CD14-positive monocyte (primary cell): ENCODE results near the gene FAM181B. TPM values are rescaled to one million over a fixed set of nuclear protein-coding genes. Genes with fewer than 3 reads are reported as not detected.
A peak's percentile ranks its signal among the peaks of the same experiment; 100 is the strongest.

Experiments used
- DNase-seq, 3 donors: peaks; one replicate each; pipeline ENCODE4 v3.0.0-alpha.2; 2011 to 2022
- H2AFZ ChIP-seq: 2 replicates; pipeline ENCODE4 v1.6.0; 2012; ENCODE audit warnings: mild to moderate bottlenecking, low read depth, low read length, inconsistent platforms; ENCODE audit not compliant: insufficient read depth, poor library complexity, severe bottlenecking
- H3K27ac ChIP-seq, 2 donors: 1 replicate in 1 of 2; 2 replicates in 1 of 2; pipeline ENCODE4 v1.5.1; 2012 to 2013; ENCODE audit warnings: low read length in 2 of 2, control low read depth in 1 of 2, inconsistent platforms in 1 of 2, low read depth in 1 of 2, mild to moderate bottlenecking in 1 of 2
- H3K27me3 ChIP-seq, 2 donors: one replicate each; pipeline versions ENCODE4 v1.6.0 to v1.6.1; 2011 to 2013; ENCODE audit warnings: low read length in 2 of 2; ENCODE audit not compliant: control insufficient read depth in 2 of 2, insufficient read depth in 2 of 2
- H3K36me3 ChIP-seq, 2 donors: replicated peaks in 1 of 2; 1 replicate in 1 of 2; 2 replicates in 1 of 2; pipeline versions ENCODE4 v1.5.1 to v1.6.1; 2012 to 2013; ENCODE audit warnings: low read length in 2 of 2, control low read depth in 1 of 2, inconsistent platforms in 1 of 2, mild to moderate bottlenecking in 1 of 2; ENCODE audit not compliant: insufficient read depth in 2 of 2, control insufficient read depth in 1 of 2
- H3K4me1 ChIP-seq, 2 donors: 1 replicate in 1 of 2; 2 replicates in 1 of 2; pipeline versions ENCODE4 v1.5.1 to v1.6.1; 2012 to 2013; ENCODE audit warnings: low read length in 2 of 2, control low read depth in 1 of 2, inconsistent platforms in 1 of 2, mild to moderate bottlenecking in 1 of 2, moderate library complexity in 1 of 2; ENCODE audit not compliant: insufficient read depth in 2 of 2, control insufficient read depth in 1 of 2
- H3K4me2 ChIP-seq: replicated peaks from 2 replicates; pipeline ENCODE3; 2012; ENCODE audit warnings: low read length, moderate library complexity, mild to moderate bottlenecking; ENCODE audit not compliant: poor library complexity, severe bottlenecking; ENCODE audit errors: extremely low read depth
- H3K4me3 ChIP-seq, 3 experiments: fragments of 200-600 bp in 1 of 3; sonication (generic) in 1 of 3; replicated peaks in 1 of 3; 1 replicate in 2 of 3; 2 replicates in 1 of 3; pipeline ENCODE4 v1.5.1; 2011 to 2013; ENCODE audit warnings: low read length in 3 of 3, mild to moderate bottlenecking in 3 of 3, control low read depth in 2 of 3, low read depth in 2 of 3, inconsistent platforms in 1 of 3, moderate library complexity in 1 of 3
- H3K79me2 ChIP-seq: 2 replicates; pipeline ENCODE4 v1.6.0; 2012; ENCODE audit warnings: mild to moderate bottlenecking, control low read depth, inconsistent platforms, low read length, moderate library complexity; ENCODE audit not compliant: insufficient read depth
- H3K9ac ChIP-seq: 2 replicates; pipeline ENCODE4 v1.6.0; 2017; ENCODE audit warnings: low read length, mild to moderate bottlenecking; ENCODE audit not compliant: insufficient read depth, poor library complexity, severe bottlenecking
- H3K9me3 ChIP-seq, 2 donors: replicated peaks in 1 of 2; 1 replicate in 1 of 2; 2 replicates in 1 of 2; pipeline versions ENCODE4 v1.5.1 to v1.6.1; 2012 to 2013; ENCODE audit warnings: low read length in 2 of 2, control low read depth in 1 of 2; ENCODE audit not compliant: control insufficient read depth in 1 of 2, insufficient read depth in 1 of 2
- H4K20me1 ChIP-seq: 2 replicates; pipeline ENCODE4 v1.6.0; 2012; ENCODE audit warnings: mild to moderate bottlenecking, low read length, control low read depth, moderate library complexity; ENCODE audit not compliant: insufficient read depth
- H3K27ac Mint-ChIP-seq, 7 donors: one replicate each; pipeline ENCODE4 v1.8.0; 2020; ENCODE audit warnings: mild to moderate bottlenecking in 7 of 7, mixed read lengths in 7 of 7, moderate library complexity in 6 of 7, inconsistent platforms in 2 of 7
- H3K27me3 Mint-ChIP-seq, 3 donors: one replicate each; pipeline ENCODE4 v1.8.0; 2021 to 2022; ENCODE audit warnings: low read depth in 3 of 3, mild to moderate bottlenecking in 3 of 3, mixed read lengths in 3 of 3, moderate library complexity in 3 of 3, inconsistent platforms in 1 of 3
- H3K36me3 Mint-ChIP-seq, 2 donors: one replicate each; pipeline ENCODE4 v1.8.0; 2020; ENCODE audit warnings: mixed read lengths in 2 of 2, inconsistent platforms in 1 of 2, mild to moderate bottlenecking in 1 of 2
- H3K4me1 Mint-ChIP-seq: one replicate; pipeline ENCODE4 v1.8.0; 2020; ENCODE audit warnings: mild to moderate bottlenecking, mixed read lengths
- H3K4me3 Mint-ChIP-seq, 2 donors: one replicate each; pipeline ENCODE4 v1.8.0; 2020; ENCODE audit warnings: mild to moderate bottlenecking in 2 of 2, mixed read lengths in 2 of 2, moderate library complexity in 1 of 2
- H3K9me3 Mint-ChIP-seq, 7 donors: one replicate each; pipeline ENCODE4 v1.8.0; 2020 to 2022; ENCODE audit warnings: mixed read lengths in 7 of 7, mild to moderate bottlenecking in 6 of 7, moderate library complexity in 6 of 7, inconsistent platforms in 2 of 7
- WGBS: methylation state at CpG from one replicate; pipeline ENCODE4 v1.1.5; 2013; ENCODE audit warnings: missing lambda C conversion rate; ENCODE audit not compliant: insufficient coverage; 5-methylcytosine and 5-hydroxymethylcytosine counted together
- intact Hi-C, 2 donors: fragments of 100-400 bp; cut with micrococcal nuclease; formaldehyde crosslinking; loops; one replicate each; pipeline versions ENCODE4 v1.15.0 to v1.15.1; 2023
- polyA plus RNA-seq, 3 donors: library from polyadenylated mRNA; depleted of rRNA in 1 of 3; unstranded in 2 of 3; stranded (reverse) in 1 of 3; fragments of 300-500 nt in 2 of 3; fragments of >200 nt in 1 of 3; fragmentation: Illumina TruSeq in 2 of 3; gene quantifications; 1 replicate in 2 of 3; 2 replicates in 1 of 3; pipeline ENCODE4 v1.2.3, GENCODE V29; 2012 to 2021
- TF ChIP-seq, protein P1 (sequence below): fragments of 200-600 bp; IDR thresholded peaks from one replicate; pipeline ENCODE4 v1.8.0; 2022; ENCODE audit warnings: antibody characterized with exemption, mild to moderate bottlenecking

Gene FAM181B
- polyA plus RNA-seq, 3 donors, result not detected

DNA sequence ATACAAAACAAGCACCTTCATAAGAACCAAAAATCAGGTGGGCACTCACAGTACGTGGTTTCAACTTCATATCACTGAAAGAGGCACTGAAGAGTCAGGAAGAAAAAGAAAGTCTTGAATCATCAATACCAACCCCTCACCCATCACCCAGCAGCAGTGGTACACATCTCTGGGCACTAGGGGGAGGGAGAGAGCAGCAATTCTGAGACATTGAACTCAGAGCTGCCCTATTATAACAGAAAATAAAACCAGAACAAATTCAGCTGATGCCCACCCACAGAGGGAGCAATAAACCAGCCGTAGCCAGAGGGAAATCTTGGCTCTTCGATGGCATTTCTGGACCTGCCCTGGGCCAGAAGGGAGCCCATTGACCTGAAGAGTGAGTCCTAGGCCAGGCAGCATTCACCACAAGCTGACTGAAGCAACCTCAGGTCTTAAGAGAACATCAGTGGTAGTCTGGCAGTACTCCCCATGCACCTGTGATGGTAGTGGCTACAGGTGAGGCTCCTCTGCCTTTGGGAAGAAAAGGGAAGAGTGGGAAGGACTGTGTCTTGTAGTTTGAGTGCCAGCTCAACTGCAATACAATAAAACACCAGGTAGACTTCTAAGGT is 42.2 kb upstream of the FAM181B start:
- H3K27me3 ChIP-seq, result no peaks in the 10 kb centered on the region
- TF ChIP-seq, protein P1, sequence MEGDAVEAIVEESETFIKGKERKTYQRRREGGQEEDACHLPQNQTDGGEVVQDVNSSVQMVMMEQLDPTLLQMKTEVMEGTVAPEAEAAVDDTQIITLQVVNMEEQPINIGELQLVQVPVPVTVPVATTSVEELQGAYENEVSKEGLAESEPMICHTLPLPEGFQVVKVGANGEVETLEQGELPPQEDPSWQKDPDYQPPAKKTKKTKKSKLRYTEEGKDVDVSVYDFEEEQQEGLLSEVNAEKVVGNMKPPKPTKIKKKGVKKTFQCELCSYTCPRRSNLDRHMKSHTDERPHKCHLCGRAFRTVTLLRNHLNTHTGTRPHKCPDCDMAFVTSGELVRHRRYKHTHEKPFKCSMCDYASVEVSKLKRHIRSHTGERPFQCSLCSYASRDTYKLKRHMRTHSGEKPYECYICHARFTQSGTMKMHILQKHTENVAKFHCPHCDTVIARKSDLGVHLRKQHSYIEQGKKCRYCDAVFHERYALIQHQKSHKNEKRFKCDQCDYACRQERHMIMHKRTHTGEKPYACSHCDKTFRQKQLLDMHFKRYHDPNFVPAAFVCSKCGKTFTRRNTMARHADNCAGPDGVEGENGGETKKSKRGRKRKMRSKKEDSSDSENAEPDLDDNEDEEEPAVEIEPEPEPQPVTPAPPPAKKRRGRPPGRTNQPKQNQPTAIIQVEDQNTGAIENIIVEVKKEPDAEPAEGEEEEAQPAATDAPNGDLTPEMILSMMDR, result peak; percentile 74
- Mint-ChIP-seq H3K4me1 (no peaks in the 10 kb centered on the region), H3K9me3 (peaks cover 0 to 8% (median 3%) of the 10 kb centered on the region in 7 donors), H3K27ac (no peak overlapping the region), H3K36me3 (no peaks in the 10 kb centered on the region), H3K4me3 (no peak overlapping the region), H3K27me3 (peaks cover 0 to 1% (median 0%) of the 10 kb centered on the region in 3 donors)
- H2AFZ ChIP-seq, result no peak overlapping the region
- no peaks in the 10 kb centered on the region for H3K9me3 ChIP-seq
- H3K4me1 ChIP-seq, result no peaks in the 10 kb centered on the region
- no peak overlapping the region for H3K4me2 ChIP-seq
- H4K20me1 ChIP-seq, result no peaks in the 10 kb centered on the region
- H3K4me3 ChIP-seq, result no peak overlapping the region
- DNase-seq, result peak in 1 of 3 donors; percentile 4
- no peak overlapping the region for H3K9ac ChIP-seq
- WGBS, result 65% methylated on average over 2 of the region's 3 CpGs
- H3K36me3 ChIP-seq, result no peaks in the 10 kb centered on the region
- no peaks in the 10 kb centered on the region for H3K79me2 ChIP-seq
- intact Hi-C loops, result no loop called here
- H3K27ac ChIP-seq, result no peak overlapping the region

DNA sequence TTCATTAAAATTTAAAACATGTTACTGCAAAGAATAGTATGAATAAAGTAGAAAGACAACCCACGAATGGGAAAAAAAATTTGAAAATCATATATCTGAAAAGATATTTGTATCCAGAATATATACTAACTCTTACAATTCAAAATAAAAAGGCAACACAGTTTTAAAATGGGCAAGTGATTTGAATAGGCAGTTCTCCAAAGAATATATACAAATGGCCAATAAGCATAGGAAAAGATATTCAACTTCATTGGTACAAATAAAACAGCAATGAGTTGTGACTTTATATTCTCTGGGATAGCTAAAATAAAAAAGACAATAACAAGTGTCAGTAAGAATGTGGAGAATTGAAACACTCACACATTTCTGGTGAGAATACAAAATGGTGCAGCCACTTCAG is 41.6 kb upstream of the FAM181B start:
- H3K4me3 ChIP-seq, result no peak overlapping the region
- H3K27ac Mint-ChIP-seq, result no peak overlapping the region
- intact Hi-C loops, result no loop called here
- H3K4me2 ChIP-seq, result no peak overlapping the region
- no CpG with 5 or more reads among the region's 1 CpG for WGBS
- no peaks in the 10 kb centered on the region for H3K9me3 ChIP-seq
- H3K79me2 ChIP-seq, result no peaks in the 10 kb centered on the region
- H3K27ac ChIP-seq, result no peak overlapping the region
- DNase-seq, result no peak
- H3K4me1 Mint-ChIP-seq, result no peaks in the 10 kb centered on the region
- no peak overlapping the region for H3K4me3 Mint-ChIP-seq
- H3K4me1 ChIP-seq, result no peaks in the 10 kb centered on the region
- H3K9me3 Mint-ChIP-seq, result peaks cover 0 to 8% (median 3%) of the 10 kb centered on the region in 7 donors
- no peaks in the 10 kb centered on the region for H3K36me3 Mint-ChIP-seq
- no peaks in the 10 kb centered on the region for H3K36me3 ChIP-seq
- H2AFZ ChIP-seq, result no peak overlapping the region
- H3K27me3 ChIP-seq, result no peaks in the 10 kb centered on the region
- TF ChIP-seq, protein P1, result no peak
- peaks cover 0 to 1% (median 0%) of the 10 kb centered on the region in 3 donors for H3K27me3 Mint-ChIP-seq
- no peak overlapping the region for H3K9ac ChIP-seq
- H4K20me1 ChIP-seq, result no peaks in the 10 kb centered on the region
